GDM1 (cell line): ENCODE data around the gene PRL.

Experiments used
- DNase-seq: peaks from one replicate; lab custom pipeline; 2025; lab: John Stamatoyannopoulos, UW

PRL gene

GRCh38 chr6:22294301-22294700, 2.5 kb downstream of the PRL start:
- no peak for DNase-seq

GRCh38 chr6:22290045-22290444, 6.8 kb downstream of the PRL start:
- DNase-seq: no peak

- no peak for DNase-seq
These were observed 8.1 kb downstream of the PRL start for GRCh38 chr6:22288721-22289120.

- no peak for DNase-seq
These were observed 12.2 kb downstream of the PRL start for GRCh38 chr6:22284666-22285065.

- DNase-seq: no peak
These were observed 15.3 kb downstream of the PRL start for GRCh38 chr6:22281341-22282085.

- no peak for DNase-seq
These were observed 17.4 kb downstream of the PRL start for GRCh38 chr6:22279427-22279826.

- DNase-seq: no peak
These were observed 25.8 kb downstream of the PRL start for GRCh38 chr6:22271081-22271480.

- DNase-seq: no peak
These were observed 33.1 kb downstream of the PRL start for GRCh38 chr6:22263748-22264147.

GRCh38 chr6:22254886-22255285, 42.0 kb downstream of the PRL start:
- DNase-seq: no peak

GRCh38 chr6:22253955-22254655, 42.7 kb downstream of the PRL start:
- DNase-seq: no peak

GRCh38 chr6:22251348-22251747, 45.5 kb downstream of the PRL start:
- no peak for DNase-seq

GRCh38 chr6:22250486-22250885, 46.4 kb downstream of the PRL start:
- no peak for DNase-seq

GRCh38 chr6:22249711-22250350, 47.0 kb downstream of the PRL start:
- DNase-seq: no peak

- no peak for DNase-seq
These were observed 48.1 kb downstream of the PRL start for GRCh38 chr6:22248513-22249308.

- DNase-seq: no peak
These were observed 48.8 kb downstream of the PRL start for GRCh38 chr6:22247916-22248482.

GRCh38 chr6:22240025-22240424, 56.8 kb downstream of the PRL start:
- no peak for DNase-seq

- DNase-seq: no peak
These were observed 57.4 kb downstream of the PRL start for GRCh38 chr6:22239261-22239921.

- no peak for DNase-seq
These were observed 58.0 kb downstream of the PRL start for GRCh38 chr6:22238861-22239260.

GRCh38 chr6:22237526-22237925, 59.3 kb downstream of the PRL start:
- no peak for DNase-seq
